ENCODE data around the gene XYLT1.

The XYLT1 gene

DNA sequence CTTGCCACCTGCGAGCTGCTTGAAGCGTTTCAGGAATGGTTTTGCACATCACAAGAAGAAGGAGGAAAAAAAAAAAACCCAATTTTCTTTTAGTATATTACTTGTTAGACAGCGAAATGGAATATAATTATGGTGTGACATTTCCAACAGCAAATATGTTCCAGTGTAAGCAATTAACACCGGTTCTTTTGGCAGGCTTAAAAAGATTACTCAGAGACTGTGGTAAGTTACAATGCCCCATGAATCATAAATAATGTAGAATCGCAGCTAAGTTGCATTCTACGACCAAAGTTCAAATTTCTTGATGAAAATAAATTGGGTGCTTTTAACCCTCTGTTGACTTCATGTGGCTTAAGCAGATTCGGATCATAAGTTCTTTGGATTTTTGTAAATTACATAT lies 245.2 kb downstream of the XYLT1 start:
- in situ Hi-C loops (cut with HindIII; ENCODE audit: low pct_ligation_motif_present, low sequenced_read_pairs) = no loop called here
- no peak overlapping the region for H3K27ac ChIP-seq
- no peak overlapping the region for H3K4me3 ChIP-seq (ENCODE audit: low read depth, low read length)
- H3K27me3 ChIP-seq (replicated peaks) = no peaks in the 10 kb centered on the region
- no peaks in the 10 kb centered on the region for H3K36me3 ChIP-seq (replicated peaks)
- DNase-seq = no peak
- TF ChIP-seq, protein P1, sequence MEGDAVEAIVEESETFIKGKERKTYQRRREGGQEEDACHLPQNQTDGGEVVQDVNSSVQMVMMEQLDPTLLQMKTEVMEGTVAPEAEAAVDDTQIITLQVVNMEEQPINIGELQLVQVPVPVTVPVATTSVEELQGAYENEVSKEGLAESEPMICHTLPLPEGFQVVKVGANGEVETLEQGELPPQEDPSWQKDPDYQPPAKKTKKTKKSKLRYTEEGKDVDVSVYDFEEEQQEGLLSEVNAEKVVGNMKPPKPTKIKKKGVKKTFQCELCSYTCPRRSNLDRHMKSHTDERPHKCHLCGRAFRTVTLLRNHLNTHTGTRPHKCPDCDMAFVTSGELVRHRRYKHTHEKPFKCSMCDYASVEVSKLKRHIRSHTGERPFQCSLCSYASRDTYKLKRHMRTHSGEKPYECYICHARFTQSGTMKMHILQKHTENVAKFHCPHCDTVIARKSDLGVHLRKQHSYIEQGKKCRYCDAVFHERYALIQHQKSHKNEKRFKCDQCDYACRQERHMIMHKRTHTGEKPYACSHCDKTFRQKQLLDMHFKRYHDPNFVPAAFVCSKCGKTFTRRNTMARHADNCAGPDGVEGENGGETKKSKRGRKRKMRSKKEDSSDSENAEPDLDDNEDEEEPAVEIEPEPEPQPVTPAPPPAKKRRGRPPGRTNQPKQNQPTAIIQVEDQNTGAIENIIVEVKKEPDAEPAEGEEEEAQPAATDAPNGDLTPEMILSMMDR (IDR thresholded peaks at IDR 0.05; ENCODE audit: low read depth, low read length, missing control alignments) = no peak

DNA sequence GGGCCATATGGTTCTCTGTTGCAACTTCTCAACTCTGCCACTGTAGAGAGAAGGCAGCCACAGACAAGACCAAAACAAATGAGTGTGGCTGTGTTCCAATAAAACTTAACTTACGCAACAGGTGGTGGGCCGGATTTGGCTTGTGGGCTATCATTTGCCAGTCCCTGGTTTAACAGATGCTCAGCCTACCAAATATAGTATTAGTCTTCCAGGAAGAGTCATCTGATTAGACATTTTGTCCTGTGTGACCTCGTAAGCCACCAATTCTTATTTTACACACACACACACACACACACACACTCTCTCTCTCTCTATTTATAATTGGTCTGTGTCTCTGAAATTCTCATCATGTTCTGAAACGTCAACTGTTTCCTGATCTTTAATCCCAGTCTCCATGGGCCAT lies 245.9 kb downstream of the XYLT1 start:
- H3K27ac ChIP-seq = no peak overlapping the region
- no peaks in the 10 kb centered on the region for H3K36me3 ChIP-seq (replicated peaks)
- TF ChIP-seq, protein P1 (IDR thresholded peaks at IDR 0.05; ENCODE audit: low read depth, low read length, missing control alignments) = no peak
- no peak overlapping the region for H3K4me3 ChIP-seq (ENCODE audit: low read depth, low read length)
- no peak for DNase-seq
- no peaks in the 10 kb centered on the region for H3K27me3 ChIP-seq (replicated peaks)
- in situ Hi-C loops (cut with HindIII; ENCODE audit: low pct_ligation_motif_present, low sequenced_read_pairs) = no loop called here

DNA sequence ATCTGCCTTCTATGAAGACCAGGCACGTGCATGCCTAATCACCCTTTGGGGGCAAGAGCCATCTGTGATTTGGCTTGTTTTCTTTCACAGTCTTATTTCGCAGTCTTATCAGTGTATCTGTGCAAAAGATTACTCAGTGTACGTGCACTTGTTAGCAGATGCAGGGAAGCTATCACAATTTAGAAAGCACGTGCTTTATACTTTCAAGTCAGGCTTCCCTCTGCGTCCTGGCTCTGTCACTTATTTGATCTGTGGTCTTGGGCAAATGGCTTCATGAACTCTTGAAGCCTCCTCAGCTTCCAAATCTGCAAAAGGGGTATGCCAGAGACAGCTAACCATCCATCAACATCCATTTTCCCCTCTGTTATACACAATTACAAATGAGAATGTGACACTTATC lies 246.4 kb downstream of the XYLT1 start:
- no peak overlapping the region for H3K4me3 ChIP-seq (ENCODE audit: low read depth, low read length)
- H3K27me3 ChIP-seq (replicated peaks) = no peaks in the 10 kb centered on the region
- TF ChIP-seq, protein P1 (IDR thresholded peaks at IDR 0.05; ENCODE audit: low read depth, low read length, missing control alignments) = no peak
- no peaks in the 10 kb centered on the region for H3K36me3 ChIP-seq (replicated peaks)
- H3K27ac ChIP-seq = no peak overlapping the region
- in situ Hi-C loops (cut with HindIII; ENCODE audit: low pct_ligation_motif_present, low sequenced_read_pairs) = no loop called here
- no peak for DNase-seq

DNA sequence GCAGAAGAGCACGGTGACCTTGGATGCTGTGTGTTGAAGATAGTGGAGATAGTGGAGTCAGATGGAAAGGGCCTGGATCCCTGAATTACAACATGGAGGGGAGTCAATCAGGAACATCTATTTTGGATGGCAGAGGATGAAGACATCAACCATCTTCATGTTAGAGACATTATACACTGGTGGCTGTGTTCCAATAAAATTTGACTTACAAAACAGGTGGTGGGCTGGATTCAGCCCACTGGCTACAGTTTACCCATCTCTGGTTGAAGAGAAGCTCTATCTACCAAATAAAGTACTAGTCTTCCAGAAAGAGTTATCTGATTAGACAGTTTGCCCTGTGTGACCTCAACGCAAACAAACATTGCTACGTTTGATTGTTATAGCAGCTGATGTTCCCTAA lies 247.2 kb downstream of the XYLT1 start:
- Histone ChIP-seq H3K27me3 (replicated peaks) (no peaks in the 10 kb centered on the region), H3K27ac (no peak overlapping the region), H3K36me3 (replicated peaks) (no peaks in the 10 kb centered on the region), H3K4me3 (ENCODE audit: low read depth, low read length) (no peak overlapping the region)
- TF ChIP-seq, protein P1 (IDR thresholded peaks at IDR 0.05; ENCODE audit: low read depth, low read length, missing control alignments) = no peak
- DNase-seq = no peak
- in situ Hi-C loops (cut with HindIII; ENCODE audit: low pct_ligation_motif_present, low sequenced_read_pairs) = no loop called here

DNA sequence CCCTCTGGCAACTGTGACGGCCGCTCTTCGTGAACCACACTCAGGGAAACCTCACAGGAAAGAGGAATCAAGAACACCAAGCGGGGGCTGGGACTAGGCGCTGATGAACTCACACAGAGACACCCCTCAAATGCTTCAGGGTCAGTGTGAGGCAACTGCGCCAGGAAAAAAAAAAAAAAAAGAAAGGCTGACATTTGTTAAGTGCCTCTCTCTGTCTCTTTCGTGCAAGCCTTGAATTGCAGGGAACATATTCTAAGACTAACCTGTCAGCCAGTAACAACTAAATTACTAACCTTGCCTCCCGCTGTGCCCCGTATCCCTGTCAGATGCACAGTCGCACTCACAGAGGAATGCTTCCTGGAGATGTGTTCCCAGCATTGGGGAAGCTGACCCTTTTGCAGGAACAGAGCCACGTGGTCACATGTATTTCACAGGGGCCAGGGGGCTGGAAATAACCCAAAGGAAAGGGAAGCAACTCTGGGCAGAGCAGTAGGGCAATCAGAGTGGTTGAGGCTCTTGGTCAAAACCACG lies 247.8 kb downstream of the XYLT1 start:
- DNase-seq = no peak
- in situ Hi-C loops (cut with HindIII; ENCODE audit: low pct_ligation_motif_present, low sequenced_read_pairs) = no loop called here
- Histone ChIP-seq H3K4me3 (ENCODE audit: low read depth, low read length) (no peak overlapping the region), H3K36me3 (replicated peaks) (no peaks in the 10 kb centered on the region), H3K27me3 (replicated peaks) (no peaks in the 10 kb centered on the region), H3K27ac (no peak overlapping the region)
- TF ChIP-seq, protein P1 (IDR thresholded peaks at IDR 0.05; ENCODE audit: low read depth, low read length, missing control alignments) = no peak

DNA sequence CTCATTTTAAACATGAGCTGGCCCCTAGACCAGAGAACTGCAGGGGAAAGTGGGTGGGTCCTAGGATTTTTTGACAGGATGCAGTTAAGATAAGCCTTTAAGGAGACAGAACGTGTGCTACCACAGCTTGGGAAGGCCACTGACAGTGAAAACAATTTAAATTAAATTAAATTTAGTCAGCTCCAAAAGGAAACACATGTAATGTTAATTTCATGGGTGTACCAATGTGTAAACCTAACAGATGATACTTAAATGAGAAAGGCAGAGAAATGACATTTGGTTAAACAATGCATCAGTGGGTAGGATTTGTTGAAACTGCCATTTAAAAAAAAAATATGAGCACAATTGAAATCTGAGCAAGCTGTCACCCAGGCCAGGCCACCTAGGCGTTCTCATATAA lies 250.8 kb downstream of the XYLT1 start:
- no peaks in the 10 kb centered on the region for H3K36me3 ChIP-seq (replicated peaks)
- in situ Hi-C loops (cut with HindIII; ENCODE audit: low pct_ligation_motif_present, low sequenced_read_pairs) = no loop called here
- H3K27me3 ChIP-seq (replicated peaks) = no peaks in the 10 kb centered on the region
- TF ChIP-seq, protein P1 (IDR thresholded peaks at IDR 0.05; ENCODE audit: low read depth, low read length, missing control alignments) = no peak
- no peak overlapping the region for H3K4me3 ChIP-seq (ENCODE audit: low read depth, low read length)
- DNase-seq = no peak
- no peak overlapping the region for H3K27ac ChIP-seq

All from brain microvascular endothelial cell (primary cell).